ENCODE results near the gene SNN.

SNN gene

GRCh38 chr16:11727796-11728543 is 59.7 kb downstream of the SNN start:
- DNase-seq (ENCODE audit: low read depth, low spot score), result no peak
